ENCODE results near the gene PLD5.

DNA sequence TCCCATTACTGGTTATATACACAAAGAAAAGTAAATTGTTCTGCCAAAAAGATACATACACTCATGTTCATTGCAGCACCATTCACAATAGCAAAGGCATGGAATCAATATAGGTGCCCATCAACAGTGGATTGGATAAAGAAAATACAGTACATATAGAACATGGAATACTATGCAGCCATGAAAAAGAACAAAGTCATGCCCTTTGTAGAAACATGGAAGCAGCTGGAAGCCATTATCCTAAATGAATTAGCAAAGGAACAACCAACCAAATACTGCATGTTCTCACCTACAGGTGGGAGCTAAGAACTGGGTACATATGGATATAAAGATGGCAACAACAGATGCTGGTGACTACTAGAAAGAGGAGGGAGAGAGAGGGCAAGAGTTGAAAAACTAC lies 132.6 kb downstream of the PLD5 start:
- TF ChIP-seq, protein P1, sequence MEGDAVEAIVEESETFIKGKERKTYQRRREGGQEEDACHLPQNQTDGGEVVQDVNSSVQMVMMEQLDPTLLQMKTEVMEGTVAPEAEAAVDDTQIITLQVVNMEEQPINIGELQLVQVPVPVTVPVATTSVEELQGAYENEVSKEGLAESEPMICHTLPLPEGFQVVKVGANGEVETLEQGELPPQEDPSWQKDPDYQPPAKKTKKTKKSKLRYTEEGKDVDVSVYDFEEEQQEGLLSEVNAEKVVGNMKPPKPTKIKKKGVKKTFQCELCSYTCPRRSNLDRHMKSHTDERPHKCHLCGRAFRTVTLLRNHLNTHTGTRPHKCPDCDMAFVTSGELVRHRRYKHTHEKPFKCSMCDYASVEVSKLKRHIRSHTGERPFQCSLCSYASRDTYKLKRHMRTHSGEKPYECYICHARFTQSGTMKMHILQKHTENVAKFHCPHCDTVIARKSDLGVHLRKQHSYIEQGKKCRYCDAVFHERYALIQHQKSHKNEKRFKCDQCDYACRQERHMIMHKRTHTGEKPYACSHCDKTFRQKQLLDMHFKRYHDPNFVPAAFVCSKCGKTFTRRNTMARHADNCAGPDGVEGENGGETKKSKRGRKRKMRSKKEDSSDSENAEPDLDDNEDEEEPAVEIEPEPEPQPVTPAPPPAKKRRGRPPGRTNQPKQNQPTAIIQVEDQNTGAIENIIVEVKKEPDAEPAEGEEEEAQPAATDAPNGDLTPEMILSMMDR (IDR thresholded peaks at IDR 0.05; ENCODE audit: low read depth, low read length, missing input control), result no peak
- TF ChIP-seq, protein P2, sequence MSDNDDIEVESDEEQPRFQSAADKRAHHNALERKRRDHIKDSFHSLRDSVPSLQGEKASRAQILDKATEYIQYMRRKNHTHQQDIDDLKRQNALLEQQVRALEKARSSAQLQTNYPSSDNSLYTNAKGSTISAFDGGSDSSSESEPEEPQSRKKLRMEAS (IDR thresholded peaks at IDR 0.05), result no peak
- no peak for TF ChIP-seq JUND (IDR thresholded peaks at IDR 0.05)
- no peak for TF ChIP-seq TAF1 (conservative IDR thresholded peaks at IDR 0.05)
- TF ChIP-seq RAD21 (IDR thresholded peaks at IDR 0.05), result no peak
- no peak for TF ChIP-seq FOXA1 (IDR thresholded peaks at IDR 0.05)
- TF ChIP-seq, protein P3, sequence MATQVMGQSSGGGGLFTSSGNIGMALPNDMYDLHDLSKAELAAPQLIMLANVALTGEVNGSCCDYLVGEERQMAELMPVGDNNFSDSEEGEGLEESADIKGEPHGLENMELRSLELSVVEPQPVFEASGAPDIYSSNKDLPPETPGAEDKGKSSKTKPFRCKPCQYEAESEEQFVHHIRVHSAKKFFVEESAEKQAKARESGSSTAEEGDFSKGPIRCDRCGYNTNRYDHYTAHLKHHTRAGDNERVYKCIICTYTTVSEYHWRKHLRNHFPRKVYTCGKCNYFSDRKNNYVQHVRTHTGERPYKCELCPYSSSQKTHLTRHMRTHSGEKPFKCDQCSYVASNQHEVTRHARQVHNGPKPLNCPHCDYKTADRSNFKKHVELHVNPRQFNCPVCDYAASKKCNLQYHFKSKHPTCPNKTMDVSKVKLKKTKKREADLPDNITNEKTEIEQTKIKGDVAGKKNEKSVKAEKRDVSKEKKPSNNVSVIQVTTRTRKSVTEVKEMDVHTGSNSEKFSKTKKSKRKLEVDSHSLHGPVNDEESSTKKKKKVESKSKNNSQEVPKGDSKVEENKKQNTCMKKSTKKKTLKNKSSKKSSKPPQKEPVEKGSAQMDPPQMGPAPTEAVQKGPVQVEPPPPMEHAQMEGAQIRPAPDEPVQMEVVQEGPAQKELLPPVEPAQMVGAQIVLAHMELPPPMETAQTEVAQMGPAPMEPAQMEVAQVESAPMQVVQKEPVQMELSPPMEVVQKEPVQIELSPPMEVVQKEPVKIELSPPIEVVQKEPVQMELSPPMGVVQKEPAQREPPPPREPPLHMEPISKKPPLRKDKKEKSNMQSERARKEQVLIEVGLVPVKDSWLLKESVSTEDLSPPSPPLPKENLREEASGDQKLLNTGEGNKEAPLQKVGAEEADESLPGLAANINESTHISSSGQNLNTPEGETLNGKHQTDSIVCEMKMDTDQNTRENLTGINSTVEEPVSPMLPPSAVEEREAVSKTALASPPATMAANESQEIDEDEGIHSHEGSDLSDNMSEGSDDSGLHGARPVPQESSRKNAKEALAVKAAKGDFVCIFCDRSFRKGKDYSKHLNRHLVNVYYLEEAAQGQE (IDR thresholded peaks at IDR 0.05), result no peak

Data from liver (tissue), 3 donors.